ENCODE measurements around the gene ASCC1. TPM values are rescaled to one million over a fixed set of nuclear protein-coding genes. Genes with fewer than 3 reads are reported as not detected.

Gene ASCC1
- total and polyA plus RNA-seq, 2 experiments from 2014 or later: 13.7 to 37.2 TPM

DNA sequence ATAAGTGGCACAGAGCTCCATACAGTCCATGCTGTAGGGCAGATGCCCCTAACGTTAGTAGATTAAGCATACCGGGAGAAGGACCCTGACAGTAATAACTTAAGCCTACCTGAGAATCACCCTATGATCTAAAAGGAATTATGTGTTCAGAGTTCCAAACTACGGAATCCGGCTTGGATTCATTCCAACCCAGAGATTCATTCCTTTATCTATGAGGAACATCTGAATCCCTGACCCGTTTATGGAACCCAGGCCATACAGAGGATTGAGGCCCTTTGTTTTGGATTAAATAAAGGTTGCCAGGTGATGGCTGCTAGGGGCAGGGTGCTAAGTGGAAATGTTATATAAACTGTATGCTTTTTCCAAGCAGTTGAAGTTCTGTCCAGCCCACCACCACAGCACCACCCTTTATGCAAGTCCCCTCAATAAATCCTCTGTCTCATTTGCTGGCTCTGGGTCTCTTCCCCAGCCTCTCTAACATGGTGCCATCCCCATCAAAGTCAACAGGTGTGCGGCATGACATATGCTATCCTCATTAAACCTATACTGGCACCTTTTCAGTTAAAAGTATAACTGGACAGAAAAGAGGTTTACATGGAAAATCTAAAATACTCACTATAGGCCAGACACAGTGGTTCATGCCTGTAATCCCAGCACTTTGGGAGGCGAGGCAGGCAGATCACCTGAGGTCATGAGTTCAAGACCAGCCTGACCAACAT is 9.4 kb downstream of the ASCC1 start (continued):
- TF ChIP-seq STAT1 (IDR thresholded peaks at IDR 0.05; ENCODE audit: unreplicated experiment) (no peak), ETS1 (IDR thresholded peaks at IDR 0.05) (no peak)

DNA sequence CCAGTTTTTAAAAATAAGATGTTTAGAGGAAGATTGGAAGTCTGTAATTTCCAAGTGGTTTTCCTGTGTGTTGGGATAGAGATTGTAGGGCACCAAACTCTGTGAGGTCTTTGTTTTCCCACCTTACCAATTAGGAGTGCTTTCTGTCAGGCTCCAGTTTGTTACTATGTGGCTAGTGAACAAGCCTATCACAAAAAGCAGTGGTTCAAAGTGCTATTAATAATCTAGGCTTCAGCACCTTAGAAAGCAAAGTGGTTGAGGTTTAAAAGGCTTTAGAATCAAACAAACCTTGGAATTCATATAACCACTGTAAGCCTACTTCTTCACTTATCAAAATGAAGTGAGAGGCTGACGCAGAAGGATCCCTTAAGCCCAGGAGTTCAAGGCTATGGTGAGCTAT is 11.4 kb downstream of the ASCC1 start:
- peaks cover under 1% of the 10 kb centered on the region for H3K27me3 Mint-ChIP-seq (ENCODE audit: insufficient read depth, low read depth, poor library complexity)
- TF ChIP-seq POLR2AphosphoS5 (IDR thresholded peaks at IDR 0.05; ENCODE audit: low read depth) (no peak), JUNB (IDR thresholded peaks at IDR 0.05; ENCODE audit: unreplicated experiment) (no peak), ZNF331 (CRISPR knock-in tag; IDR thresholded peaks at IDR 0.05; ENCODE audit: low read depth) (no peak), CREB1 (CRISPR knock-in tag; IDR thresholded peaks at IDR 0.05; ENCODE audit: low read depth) (no peak), ZNF114 (CRISPR knock-in tag; IDR thresholded peaks at IDR 0.05) (no peak), STAT1 (IDR thresholded peaks at IDR 0.05; ENCODE audit: unreplicated experiment) (no peak)
- TF ChIP-seq, protein P1, sequence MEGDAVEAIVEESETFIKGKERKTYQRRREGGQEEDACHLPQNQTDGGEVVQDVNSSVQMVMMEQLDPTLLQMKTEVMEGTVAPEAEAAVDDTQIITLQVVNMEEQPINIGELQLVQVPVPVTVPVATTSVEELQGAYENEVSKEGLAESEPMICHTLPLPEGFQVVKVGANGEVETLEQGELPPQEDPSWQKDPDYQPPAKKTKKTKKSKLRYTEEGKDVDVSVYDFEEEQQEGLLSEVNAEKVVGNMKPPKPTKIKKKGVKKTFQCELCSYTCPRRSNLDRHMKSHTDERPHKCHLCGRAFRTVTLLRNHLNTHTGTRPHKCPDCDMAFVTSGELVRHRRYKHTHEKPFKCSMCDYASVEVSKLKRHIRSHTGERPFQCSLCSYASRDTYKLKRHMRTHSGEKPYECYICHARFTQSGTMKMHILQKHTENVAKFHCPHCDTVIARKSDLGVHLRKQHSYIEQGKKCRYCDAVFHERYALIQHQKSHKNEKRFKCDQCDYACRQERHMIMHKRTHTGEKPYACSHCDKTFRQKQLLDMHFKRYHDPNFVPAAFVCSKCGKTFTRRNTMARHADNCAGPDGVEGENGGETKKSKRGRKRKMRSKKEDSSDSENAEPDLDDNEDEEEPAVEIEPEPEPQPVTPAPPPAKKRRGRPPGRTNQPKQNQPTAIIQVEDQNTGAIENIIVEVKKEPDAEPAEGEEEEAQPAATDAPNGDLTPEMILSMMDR (conservative IDR thresholded peaks at IDR 0.05; ENCODE audit: low read depth in 2 of 2): no peak

GRCh38 chr10:72204296-72204695 is 11.8 kb downstream of the ASCC1 start:
- Histone ChIP-seq H2AFZ (no peak overlapping the region), H3K4me2 (no peak overlapping the region), H3F3A (replicated peaks; ENCODE audit: low read depth) (peaks cover 7% of the 10 kb centered on the region; the same call in 1 of the 2 replicates), H3K79me2 (replicated peaks; ENCODE audit: insufficient read depth) (no peaks in the 10 kb centered on the region), H3K9me2 (ENCODE audit: insufficient read depth) (no peaks in the 10 kb centered on the region), H3K4me1 (ENCODE audit: insufficient read depth) (no peaks in the 10 kb centered on the region), H4K20me1 (replicated peaks; ENCODE audit: insufficient read depth) (no peaks in the 10 kb centered on the region; the same call in 1 of the 2 replicates), H3K27me3 (ENCODE audit: insufficient read depth) (no peaks in the 10 kb centered on the region), H3K36me3 (ENCODE audit: insufficient read depth) (peaks cover 6% of the 10 kb centered on the region; the same call in 1 of the 2 replicates), H3K4me3 (no peak overlapping the region), H3K27ac (ENCODE audit: low read depth) (no peak overlapping the region)
- Mint-ChIP-seq H3K4me3 (no peak overlapping the region), H3K36me3 (ENCODE audit: low read depth) (peaks cover 37% of the 10 kb centered on the region; the same call in 2 of the 3 replicates), H3K4me1 (no peaks in the 10 kb centered on the region), H3K27ac (no peak overlapping the region), H3K27me3 (ENCODE audit: insufficient read depth, low read depth, poor library complexity) (peaks cover 2% of the 10 kb centered on the region), H3K9me3 (peaks cover 3% of the 10 kb centered on the region; the same call in 2 of the 3 replicates)
- ATAC-seq (no peak), DNase-seq (ENCODE audit: low spot score) (no peak)
- TF ChIP-seq JUNB (IDR thresholded peaks at IDR 0.05; ENCODE audit: unreplicated experiment) (no peak), NANOG (IDR thresholded peaks at IDR 0.05; ENCODE audit: borderline replicate concordance) (no peak), POLR2AphosphoS5 (IDR thresholded peaks at IDR 0.05; ENCODE audit: low read depth) (no peak), ZNF462 (CRISPR knock-in tag; IDR thresholded peaks at IDR 0.05) (no peak), STAT1 (IDR thresholded peaks at IDR 0.05; ENCODE audit: unreplicated experiment) (no peak)

More for the DNA sequence above, 11.4 kb downstream of the ASCC1 start:
- Histone ChIP-seq H3K4me3 (no peak overlapping the region), H3K79me2 (replicated peaks; ENCODE audit: insufficient read depth) (no peaks in the 10 kb centered on the region), H4K20me1 (replicated peaks; ENCODE audit: insufficient read depth) (no peaks in the 10 kb centered on the region; the same call in 1 of the 2 replicates), H3F3A (replicated peaks; ENCODE audit: low read depth) (peaks cover 7% of the 10 kb centered on the region; the same call in 1 of the 2 replicates), H3K27ac (ENCODE audit: low read depth) (no peak overlapping the region), H3K4me1 (ENCODE audit: insufficient read depth) (no peaks in the 10 kb centered on the region), H3K27me3 (ENCODE audit: insufficient read depth) (no peaks in the 10 kb centered on the region), H3K4me2 (no peak overlapping the region), H2AFZ (no peak overlapping the region), H3K9me2 (ENCODE audit: insufficient read depth) (no peaks in the 10 kb centered on the region), H3K36me3 (ENCODE audit: insufficient read depth) (peaks cover 6% of the 10 kb centered on the region; the same call in 1 of the 2 replicates)
- no peak overlapping the region for H3K4me3 Mint-ChIP-seq
- H3K4me1 Mint-ChIP-seq: no peaks in the 10 kb centered on the region
- ATAC-seq (no peak), DNase-seq (ENCODE audit: low spot score) (no peak)
- H3K27ac Mint-ChIP-seq: no peak overlapping the region
- no peaks in the 10 kb centered on the region for H3K9me3 Mint-ChIP-seq
- peaks cover 34% of the 10 kb centered on the region; the same call in 2 of the 3 replicates for H3K36me3 Mint-ChIP-seq (ENCODE audit: low read depth)

Data from GM23338 (cell line).